HG03060 (cell line): Measurements from ENCODE around the gene DUSP9.

Source experiments
- ATAC-seq: cut with Tn5 transposase; IDR thresholded peaks from one replicate; pipeline ENCODE4 v1.9.1; 2021; ENCODE audit warnings: low read depth, moderate number of reproducible peaks; ENCODE audit not compliant: unreplicated experiment

The DUSP9 gene

GRCh38 chrX:153620576-153620975 lies 26.4 kb upstream of the DUSP9 start:
- no peak for ATAC-seq

GRCh38 chrX:153621949-153622598 lies 24.9 kb upstream of the DUSP9 start:
- no peak for ATAC-seq

- no peak for ATAC-seq
Measured at GRCh38 chrX:153622661-153623309, 24.2 kb upstream of the DUSP9 start.

DNA sequence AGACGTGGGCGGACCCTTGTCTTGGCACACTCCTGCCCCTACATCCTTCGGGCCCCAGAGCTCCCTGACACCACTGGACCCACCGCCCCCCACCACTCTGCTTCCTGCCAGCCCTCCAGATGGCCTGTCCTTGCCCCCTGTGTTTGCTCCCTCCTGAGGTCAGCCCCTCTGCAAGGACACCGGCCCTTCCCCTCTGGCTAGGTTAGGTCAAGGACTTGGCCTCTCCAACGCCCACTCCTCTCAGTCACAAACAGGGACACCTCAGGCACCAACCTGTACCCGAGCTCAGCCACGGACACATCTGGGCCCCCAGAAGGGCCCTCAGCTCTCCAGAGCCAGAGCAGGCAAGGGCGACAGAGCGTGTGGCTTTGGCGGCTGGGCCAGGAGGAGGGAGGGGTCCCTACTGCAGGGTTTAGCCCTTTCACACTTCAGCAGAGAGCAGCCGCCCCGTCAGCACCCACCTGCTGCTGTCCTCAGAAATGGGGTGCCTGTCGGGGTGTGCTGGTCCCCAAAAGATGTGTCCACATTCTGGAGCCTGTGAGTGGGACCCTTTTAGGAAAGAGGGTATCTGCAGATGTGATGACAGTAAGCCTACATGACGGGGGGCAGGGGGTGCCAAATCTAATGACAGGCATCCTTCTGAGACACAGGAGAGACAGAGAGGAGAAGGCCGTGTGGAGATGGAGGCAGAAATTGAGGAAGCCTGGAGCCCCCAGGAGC lies 23.5 kb upstream of the DUSP9 start:
- no peak for ATAC-seq

GRCh38 chrX:153624196-153625091 lies 22.6 kb upstream of the DUSP9 start:
- ATAC-seq = no peak

DNA sequence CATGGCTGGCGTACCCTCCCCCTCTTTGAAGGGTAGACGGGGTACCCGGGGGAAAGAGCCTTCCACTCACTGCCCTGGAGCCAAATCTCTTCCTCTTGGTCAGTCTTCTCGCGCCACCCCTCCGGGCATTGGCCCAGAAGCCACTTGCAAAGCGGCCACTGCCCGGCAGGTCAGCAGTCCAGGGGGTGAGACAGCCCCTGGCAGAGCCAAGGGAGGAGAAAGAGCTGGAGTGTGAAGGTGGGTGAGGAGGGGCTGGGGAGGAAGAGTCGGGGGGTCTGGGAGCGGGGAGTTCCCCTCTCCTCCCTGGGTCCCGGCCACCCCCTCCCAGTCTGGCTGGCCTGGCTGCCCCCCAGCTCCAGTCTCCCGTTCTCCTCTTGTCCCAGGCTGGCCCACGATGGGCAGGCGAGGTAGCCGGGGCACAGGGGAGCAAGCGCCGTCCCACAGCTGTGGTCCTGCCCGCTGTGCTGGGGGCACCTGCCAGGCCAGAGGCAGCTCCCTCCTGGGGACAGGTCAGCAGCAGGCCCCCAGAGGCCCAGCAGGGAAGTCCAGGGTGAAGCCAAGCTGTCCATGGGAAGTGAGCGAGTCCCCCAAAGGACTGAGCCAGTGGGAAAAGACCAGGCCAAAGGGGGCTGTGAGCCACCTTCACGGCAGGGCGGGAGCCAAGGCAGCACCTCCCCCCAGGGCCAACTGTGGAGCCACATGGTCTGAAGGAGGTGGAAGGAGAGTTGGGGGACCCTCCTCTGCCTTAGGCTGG lies 21.6 kb upstream of the DUSP9 start:
- no peak for ATAC-seq

- no peak for ATAC-seq
Measured at GRCh38 chrX:153626025-153626633, 20.9 kb upstream of the DUSP9 start.

DNA sequence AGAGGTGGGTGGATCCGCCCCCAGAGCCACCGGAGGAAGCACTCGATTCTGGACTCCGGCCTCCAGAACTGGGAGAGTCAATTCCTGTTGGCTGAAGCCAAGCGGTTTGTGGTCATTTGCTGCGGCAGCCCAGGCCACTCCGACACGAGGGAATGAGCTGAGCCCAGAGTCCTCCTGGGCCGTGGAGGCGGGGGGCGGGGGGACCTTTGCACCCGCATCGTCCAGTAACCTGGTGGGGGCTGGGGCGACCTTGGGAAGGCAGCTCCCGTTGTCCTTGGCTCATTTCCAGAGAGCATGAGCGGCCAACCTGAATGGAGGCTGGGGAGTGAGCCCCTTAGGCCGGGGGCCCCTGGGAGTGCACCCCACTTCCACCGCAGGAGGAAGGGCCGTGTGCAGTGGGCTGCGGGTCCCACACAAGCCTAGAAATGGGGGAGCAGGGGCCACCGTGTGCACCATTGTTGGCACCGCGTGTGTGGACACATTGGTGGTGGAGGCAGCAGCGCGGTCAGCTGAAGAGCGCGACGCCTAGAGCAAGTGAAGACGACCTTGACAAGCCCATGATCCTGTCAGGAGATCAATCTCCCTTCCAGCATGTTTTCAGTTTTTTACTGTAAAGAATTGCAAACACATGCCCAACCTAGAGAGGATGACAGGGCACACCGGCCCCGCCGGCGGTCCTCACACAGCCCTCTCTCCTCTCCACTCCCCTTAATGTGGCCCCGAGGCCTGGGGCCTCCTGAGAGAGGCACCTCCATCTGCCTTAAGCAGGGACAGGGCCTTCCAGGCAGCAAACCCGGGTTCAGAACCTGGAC lies 19.9 kb upstream of the DUSP9 start:
- ATAC-seq = no peak

DNA sequence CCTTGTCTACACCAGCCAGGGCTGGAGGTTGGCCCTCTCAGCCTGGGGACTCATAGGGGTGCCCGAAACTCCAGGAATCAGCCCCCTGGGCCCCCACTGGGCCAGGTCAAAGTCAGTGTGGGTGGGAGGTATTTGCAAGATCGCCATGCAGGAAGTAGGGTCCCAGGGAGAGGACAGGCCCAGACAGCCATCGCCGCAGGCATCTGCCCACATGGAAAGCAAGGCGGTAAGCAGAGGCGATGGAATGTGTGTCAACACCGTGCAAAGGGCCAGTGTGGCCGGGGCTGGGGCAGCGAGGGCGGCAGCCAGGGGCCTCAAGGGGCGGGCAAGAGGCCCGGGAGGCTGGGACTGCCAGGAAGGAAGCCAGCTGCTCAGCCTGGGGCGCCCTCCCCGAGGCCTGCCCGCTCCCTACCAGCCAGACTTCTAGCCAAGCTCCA lies 19.3 kb upstream of the DUSP9 start:
- ATAC-seq = no peak

DNA sequence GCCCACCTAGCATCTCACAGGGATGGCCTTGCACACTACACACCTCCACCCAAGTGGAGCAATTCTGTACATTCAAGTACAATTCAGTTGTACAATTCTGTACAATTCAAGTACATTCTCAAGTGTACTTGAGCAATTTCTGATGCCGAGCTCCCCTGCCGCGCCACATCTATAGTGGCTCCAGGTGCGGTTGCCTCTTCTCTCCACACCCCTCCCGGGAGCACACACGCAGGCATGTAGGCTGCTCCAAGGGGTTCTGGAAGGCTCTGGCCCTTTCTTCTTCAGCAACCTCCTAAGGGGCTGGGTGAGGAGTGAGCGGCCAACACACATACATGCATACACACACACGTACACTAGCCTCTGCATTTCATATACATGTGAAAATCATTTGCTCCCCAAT lies 18.9 kb upstream of the DUSP9 start:
- no peak for ATAC-seq

DNA sequence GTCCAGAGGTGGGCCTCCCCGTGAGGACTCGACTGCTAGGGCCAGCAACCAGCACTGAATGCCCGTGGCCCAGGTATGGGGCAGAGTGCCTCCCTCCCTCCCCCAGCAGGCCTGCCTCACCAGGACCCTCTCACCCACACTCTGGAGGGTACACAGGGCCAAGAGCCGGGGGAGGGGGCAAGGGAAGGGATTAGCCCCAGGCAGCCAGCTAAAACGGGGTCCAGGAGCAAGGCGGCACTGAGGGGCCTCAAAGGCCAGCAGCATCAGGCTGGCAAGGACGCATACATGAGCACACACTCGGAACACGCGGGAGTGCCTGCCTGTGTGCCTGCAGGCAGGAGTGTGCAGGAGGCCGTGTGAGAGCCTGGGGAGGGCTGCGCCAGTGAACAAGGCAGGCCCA lies 18.3 kb upstream of the DUSP9 start:
- ATAC-seq = no peak

DNA sequence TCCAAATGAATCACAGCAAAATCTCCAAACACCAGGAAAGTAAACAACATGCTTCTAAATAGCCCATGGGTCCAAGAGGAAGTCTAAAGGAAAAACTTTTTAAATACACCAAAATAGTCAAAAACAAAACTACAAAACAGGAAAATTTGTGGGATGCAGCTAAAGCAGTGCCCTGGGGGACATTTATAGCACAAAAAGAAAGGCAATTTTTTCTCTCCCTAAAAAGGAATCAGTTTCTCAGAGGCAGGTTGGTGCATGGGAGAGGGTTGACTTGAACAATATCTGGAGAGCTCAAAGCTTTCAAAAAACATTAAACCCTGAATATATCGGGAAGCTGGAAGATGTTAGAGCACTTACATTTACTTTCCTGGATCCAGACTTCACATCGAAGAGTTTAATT lies 15.7 kb upstream of the DUSP9 start:
- ATAC-seq = no peak

DNA sequence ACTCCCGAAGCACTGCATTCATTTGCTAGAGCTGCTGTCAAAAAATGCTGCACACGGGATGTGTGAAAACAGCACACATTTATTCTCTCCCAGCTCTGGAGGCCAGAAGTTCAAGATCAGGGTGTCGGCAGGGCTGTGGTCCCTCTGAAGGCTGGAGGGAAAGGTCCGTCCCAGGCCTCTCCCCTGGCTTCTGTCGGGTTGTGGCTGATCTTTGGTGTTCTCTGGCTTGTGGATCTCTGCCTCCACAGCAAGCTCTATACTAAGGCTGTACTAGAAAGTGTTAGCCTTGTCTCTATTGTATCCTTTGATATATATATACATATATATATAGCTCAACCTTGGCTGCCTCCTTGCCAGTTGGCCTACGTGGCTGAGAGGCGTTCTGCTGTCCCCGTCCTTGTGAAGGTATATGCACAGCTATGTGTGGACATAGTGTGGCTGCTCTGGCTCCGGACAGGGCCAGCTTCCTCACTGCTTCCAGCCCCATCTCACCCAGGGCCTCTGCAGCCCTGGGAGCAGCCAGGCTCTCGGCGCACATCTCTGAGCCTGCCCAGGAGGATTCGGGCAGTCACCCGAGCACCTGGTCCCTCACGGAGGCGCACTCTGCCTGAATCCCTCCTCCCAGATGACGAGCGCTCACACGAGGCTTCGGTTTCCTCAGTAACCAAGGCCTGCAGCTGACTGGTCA lies 15.0 kb upstream of the DUSP9 start:
- no peak for ATAC-seq

DNA sequence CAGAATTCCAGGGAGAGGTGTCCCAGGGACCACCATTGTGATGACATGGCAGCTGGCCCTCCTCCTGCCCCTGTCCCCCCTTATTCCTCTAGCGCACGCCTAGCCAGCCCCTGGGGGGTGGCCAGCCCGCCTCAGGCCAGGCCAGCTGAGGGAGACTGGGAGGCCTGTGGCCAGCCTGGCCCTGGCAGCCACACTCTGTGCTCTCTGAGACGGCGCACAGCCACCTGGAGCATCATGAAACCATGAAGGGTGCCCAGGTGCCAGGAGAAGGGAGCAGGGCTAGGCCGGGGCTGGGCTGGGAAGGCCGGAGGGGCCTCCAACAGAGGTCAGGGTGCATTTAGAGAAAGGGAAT lies 14.4 kb upstream of the DUSP9 start:
- ATAC-seq = no peak

DNA sequence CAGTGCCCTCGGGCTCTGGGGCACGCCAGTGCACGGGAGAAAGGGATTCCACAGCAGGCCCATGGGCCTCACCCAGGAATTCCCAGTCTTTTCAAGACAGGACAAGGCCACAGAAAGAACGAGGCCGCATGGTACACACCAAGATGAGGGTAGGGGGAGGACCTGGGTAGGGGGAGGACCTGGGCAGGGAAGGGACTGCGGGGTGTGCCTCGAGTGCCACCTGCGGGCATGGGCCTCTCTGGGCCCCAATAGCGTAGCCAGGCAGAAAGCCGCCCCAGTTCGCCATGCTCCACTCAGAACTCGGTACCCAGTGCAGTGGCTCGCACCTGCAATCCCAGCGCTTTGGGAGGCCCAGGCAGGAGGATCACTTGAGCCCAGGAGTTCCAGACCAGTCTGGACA lies 14.0 kb upstream of the DUSP9 start:
- no peak for ATAC-seq

- no peak for ATAC-seq
Measured at GRCh38 chrX:153633607-153634180, 13.3 kb upstream of the DUSP9 start.

GRCh38 chrX:153634236-153634635 lies 12.8 kb upstream of the DUSP9 start:
- no peak for ATAC-seq

GRCh38 chrX:153634832-153635231 lies 12.2 kb upstream of the DUSP9 start:
- no peak for ATAC-seq
